ENCODE measurements around the gene JAG1. TPM values are rescaled to one million over a fixed set of nuclear protein-coding genes. Genes with fewer than 3 reads are reported as not detected.
"Not testable (repeated sequence)": the region's sequence is repeated elsewhere in the genome, so short reads cannot be mapped to it uniquely, and the experiment has no call there.

The JAG1 gene
- total RNA-seq, 1 experiment from 2014 or later: 62.5 TPM

DNA sequence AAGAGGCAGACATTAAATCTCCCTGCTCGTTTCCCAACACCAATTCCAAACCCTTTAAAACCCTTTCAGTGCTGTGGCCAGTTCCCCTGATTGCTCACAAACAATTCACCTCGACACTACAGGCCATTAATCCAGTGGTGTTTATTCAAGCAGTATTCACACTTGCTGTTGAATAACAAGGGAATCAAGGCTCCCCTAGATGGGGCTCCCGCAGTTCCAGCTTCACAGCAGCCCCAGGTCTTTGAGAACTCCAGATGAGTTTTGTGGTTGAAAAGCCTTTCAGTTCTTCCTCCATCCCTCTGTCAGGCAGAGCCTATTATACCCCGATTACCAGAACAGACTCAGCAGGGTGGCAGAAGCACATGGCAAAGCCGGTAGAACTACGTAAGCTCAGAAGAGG, 36.2 kb downstream of the JAG1 start:
- no peak for DNase-seq (ENCODE audit: low read depth)

DNA sequence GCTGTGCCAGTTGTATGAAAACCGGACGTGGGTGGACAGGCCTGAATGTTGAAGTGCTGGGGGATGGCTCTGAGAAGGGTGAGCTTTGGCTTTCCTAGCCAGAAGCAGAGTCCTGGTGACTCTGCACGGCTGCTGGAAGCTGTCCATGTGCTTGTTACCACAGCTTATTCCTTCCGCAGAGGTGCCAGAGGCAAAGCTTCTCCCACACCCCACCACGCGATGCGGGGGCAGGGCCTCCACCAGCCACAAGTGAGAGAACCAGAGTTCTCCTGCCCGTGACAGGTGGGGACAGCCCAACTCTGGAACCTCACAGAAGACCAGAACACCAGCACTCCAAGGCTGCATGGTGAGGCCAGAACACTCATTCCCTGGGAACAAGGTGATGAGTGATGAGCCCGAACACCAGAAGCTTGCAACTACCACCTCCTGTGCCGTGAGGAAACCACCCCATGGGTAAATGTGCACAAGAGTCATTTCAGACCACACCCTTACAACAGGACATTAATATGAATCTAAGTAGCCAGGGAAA, 36.7 kb downstream of the JAG1 start:
- peak; percentile 54 for DNase-seq (ENCODE audit: low read depth)

GRCh38 chr20:10636326-10636818, 37.4 kb downstream of the JAG1 start:
- DNase-seq (ENCODE audit: low read depth): no peak

GRCh38 chr20:10635476-10636208, 38.2 kb downstream of the JAG1 start:
- DNase-seq (ENCODE audit: low read depth): no peak

DNA sequence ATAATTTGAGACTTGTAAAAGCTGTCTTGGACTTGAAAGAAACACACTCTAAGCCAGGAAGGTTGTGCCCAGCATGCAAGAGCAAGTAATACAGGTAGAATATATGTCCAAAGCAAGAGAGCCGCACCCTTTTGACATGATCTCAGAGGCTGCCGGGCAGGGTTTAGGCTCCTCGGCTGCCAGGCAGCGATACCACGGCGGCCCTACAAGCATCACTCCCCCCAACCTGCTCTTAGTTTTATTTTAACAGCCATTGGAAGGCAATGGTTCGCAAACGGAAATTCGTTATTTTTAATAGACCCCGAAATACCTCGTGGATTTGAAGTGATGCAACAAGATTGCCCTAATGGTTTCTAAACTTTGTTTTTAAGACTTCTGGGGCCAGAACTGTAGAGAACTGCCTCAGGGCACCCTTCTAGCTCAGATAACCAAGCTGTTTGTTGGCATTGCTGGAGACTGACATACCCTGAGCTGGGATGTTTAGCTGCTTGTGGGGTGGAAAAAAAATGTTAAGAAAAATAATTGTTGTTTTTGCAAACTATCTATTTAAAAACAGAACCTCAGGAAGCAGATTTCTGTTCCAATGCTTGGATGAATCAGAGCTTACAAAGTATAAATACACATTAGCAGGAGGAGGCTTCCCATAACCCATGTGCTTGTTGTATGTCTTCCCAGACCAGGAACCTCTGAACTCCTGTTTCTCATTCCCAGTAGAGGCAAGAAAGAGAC, 39.0 kb downstream of the JAG1 start:
- DNase-seq (ENCODE audit: low read depth): no peak

GRCh38 chr20:10634211-10634610, 39.6 kb downstream of the JAG1 start:
- DNase-seq (ENCODE audit: low read depth): no peak

DNA sequence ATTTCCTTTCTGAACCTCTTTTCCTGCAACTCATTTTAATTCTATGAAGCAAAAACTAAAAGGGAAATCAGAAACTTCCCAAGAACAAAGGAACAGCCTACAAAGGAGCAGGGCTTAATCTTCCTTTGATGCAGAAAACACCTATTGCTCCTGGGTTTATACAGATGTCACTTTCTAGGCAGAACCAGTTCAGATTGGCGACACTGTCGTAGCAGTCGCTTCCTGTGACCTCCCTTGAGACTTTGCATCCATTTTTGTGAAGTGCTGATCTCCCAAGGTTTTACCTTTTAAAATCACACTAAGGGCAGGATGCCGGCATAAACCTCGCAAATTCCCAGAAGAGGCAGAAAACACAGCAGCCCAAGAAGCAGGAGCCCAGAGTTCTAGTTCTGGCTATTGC, 40.1 kb downstream of the JAG1 start:
- no peak for DNase-seq (ENCODE audit: low read depth)

- DNase-seq (ENCODE audit: low read depth): no peak
Observed at GRCh38 chr20:10632721-10633509, 40.9 kb downstream of the JAG1 start.

DNA sequence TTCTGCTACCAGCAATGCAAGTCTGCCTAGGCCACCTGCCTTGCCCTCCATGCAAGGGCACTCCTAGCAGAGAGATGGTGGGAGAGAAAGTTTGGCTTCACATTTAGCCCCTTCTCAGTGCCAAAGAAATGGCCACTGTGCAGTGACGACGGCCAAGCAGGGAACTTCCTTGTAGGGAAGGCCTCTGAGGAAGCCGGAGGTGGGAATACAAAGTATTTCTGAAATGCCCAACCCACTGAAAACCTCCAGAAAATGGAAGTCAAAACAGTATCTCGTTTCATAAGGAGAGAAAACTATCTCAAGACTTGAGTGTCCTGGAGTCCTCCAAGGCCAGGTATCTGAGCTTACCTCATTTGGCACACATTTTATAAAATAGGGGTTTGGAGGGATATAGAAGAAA, 42.7 kb downstream of the JAG1 start:
- DNase-seq (ENCODE audit: low read depth): no peak

DNA sequence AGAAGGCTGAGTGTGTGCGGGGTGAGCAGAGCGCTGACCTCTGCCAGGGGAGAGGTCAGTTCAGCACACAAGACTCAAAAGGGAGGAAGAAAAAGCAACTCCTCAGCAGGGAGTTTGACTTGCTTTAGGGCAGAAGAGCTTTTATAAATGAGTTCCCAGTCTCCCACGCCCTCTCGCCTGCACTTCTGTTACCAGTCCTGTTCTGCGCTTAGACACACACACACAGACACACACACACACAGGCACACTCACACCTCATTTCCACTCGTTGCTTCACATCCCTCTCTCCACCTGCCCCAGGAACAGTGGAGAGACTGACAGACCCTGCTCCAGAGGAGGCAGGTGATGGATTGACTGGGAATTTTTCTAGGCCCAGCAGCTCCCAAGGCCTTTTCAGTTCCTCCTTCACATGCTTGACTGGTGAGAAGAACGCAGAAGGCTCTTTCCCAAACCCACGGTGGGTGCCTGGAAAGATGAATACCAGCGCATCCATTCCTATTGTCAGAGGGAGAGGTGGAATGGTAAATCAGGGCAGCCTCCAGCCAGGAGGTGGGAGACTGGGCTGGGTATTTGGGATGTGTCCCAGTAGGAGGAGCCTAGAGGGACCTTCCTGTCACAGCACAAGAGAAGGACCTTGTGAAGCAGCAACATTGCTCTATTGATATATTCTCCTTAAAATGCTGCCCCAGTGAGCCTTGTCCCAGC, 43.7 kb downstream of the JAG1 start:
- DNase-seq (ENCODE audit: low read depth): no peak

DNA sequence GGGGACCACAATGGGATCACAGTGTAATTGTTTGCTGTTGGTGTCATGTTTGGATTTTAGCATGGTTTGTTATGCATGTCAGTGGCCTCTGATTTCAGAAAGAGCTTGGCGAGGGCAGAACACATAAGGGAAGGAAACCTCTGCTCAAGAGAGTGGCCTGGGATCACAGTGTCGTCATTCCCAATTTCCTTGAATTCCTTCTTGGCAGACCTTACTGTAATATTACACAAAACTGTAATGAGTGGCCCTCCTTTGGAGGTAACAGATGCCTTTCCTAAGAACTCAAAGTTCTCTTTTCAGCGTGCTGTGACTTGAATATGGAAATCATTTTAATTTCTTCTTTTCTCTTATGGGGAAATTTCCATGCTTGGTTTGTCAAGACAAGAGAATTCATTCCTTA, 46.9 kb downstream of the JAG1 start:
- no peak for DNase-seq (ENCODE audit: low read depth)

GRCh38 chr20:10625641-10626040, 48.2 kb downstream of the JAG1 start:
- DNase-seq (ENCODE audit: low read depth): no peak

DNA sequence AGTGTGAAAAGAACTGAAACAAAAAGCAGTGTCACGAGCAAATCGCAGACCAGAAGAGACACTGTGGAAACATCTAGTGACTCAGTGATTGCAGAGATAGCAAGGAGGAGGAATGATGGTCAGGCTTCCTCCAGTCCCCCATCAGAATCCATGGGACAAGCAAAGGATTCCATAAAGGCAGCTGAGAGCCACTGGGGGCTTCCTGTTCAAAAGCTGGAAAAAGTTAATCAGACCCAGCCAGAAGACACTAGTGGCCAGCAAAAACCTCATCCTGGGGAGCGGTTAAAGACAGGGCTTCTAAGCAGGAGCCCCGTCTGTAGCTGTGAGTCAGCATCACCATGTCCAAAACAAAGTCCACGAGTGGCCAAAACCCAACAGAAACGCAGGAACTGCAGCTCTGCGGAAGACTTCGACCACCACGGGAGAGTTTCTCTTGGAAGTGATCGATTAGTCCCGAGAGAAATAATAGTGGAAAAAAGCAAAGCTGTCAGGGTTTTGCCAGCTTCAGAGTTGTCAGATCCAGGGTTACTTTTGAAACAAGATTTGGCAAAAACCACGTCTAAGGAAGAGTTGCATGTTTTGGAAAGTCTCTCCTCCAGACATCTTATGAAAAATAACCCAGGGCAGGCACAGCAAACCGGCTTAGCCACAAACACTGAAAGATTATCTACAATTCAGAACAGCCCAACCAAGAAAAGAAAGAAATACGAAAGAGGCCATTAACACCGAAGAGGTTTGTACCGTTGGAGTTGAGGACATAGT, 51.0 kb downstream of the JAG1 start:
- DNase-seq (ENCODE audit: low read depth): no peak

DNA sequence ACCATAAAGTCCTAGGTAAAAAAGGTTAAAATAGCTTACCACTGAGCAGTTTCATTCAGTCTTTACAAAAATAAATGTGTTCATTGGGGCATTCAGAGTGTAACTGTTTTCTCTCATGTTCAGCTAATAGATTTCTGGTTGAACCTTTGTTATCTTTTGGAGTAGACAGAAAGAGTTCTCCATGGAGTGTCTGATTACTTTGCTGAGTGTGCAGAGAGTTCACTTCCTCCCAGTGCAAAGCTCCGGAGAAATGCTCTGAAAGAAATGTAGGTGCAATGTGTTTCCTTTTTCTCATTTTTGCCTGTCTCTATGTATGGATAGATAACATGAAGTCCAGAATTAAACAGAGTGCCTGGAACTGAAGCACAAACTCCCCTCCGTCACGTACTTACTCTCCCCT, 52.6 kb downstream of the JAG1 start:
- DNase-seq (ENCODE audit: low read depth): no peak

DNA sequence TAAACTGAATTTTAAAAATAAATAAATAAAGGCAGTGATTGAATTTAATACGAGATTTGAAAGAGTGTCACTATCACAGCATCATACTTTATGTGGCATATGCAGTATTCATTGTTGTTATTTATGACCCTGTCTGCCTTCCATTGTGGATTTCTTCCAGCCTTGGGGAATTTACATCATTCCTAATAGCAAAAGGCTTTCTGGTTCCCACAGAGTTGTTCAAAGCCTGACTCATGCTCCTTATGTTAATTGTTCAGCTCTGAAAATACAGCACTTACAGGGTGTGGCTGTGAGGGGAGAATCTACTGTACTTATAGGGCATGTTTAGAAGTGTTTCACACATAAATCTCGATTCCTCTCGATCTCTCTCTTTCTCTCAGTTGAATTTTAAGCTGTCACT, 54.4 kb downstream of the JAG1 start:
- DNase-seq (ENCODE audit: low read depth): peak; percentile 79

GRCh38 chr20:10618611-10619245, 55.1 kb downstream of the JAG1 start:
- DNase-seq (ENCODE audit: low read depth): no peak

- not testable (repeated sequence) for DNase-seq (ENCODE audit: low read depth)
Observed at GRCh38 chr20:10617549-10618133, 56.2 kb downstream of the JAG1 start.

- no peak for DNase-seq (ENCODE audit: low read depth)
Observed at GRCh38 chr20:10616212-10616611, 57.6 kb downstream of the JAG1 start.

DNA sequence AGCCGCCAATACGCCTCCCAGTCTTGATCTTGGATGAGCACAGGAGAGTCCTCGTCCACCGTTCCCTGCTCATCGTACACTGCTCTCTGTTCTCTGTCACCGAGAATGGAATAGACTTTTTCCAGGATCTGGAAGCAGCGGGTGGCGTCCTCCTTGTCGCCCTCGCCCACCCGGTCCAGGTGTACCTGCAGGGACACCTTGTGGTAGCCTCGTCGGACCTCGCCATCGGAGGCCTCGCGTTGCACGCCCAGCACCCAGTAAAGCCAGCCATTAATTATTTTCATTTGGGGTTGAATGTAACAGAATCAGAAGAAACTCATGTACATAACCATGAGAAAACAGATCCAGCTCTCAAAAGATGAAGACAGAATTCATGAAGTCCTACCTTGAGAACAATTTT, 59.9 kb downstream of the JAG1 start:
- DNase-seq (ENCODE audit: low read depth): no peak

DNA sequence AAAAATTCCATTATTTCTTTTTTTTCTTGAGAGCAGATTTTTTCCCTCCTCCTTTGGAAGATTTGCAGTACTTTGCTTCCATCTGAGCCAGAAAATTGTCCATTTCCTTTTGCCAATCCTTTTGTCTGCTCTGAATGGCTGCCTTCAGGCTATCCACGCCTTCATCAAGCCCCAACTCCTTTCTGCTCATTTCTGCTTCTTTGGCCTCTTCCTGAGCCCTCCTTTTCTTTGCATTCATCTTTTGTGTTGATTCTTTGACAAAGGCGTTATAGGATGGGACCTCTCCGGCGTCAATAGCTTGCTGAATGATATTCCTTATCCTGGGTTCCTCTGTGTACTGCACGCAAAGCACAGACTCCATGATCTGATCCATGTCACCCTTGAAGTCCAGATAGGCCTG, 60.4 kb downstream of the JAG1 start:
- DNase-seq (ENCODE audit: low read depth): not testable (repeated sequence)

Data from Daoy (cell line).